IMR-90 (cell line): ENCODE measurements around the gene ELFN2. TPM values are rescaled to one million over a fixed set of nuclear protein-coding genes. Genes with fewer than 3 reads are reported as not detected.
"Not testable (repeated sequence)": the region's sequence is repeated elsewhere in the genome, so short reads cannot be mapped to it uniquely, and the experiment has no call there.

Experiments
- ATAC-seq: fragments of 200-7000 bp; cut with Tn5 transposase; 2 replicates; pipeline ENCODE4 v1.9.1; 2020; ENCODE audit warnings: low read depth, mild to moderate bottlenecking, moderate library complexity
- BruUV-seq: library from RNA; stranded (reverse); fragments of 400-500 nt; replicated peaks from 2 replicates; lab custom pipeline; 2021; lab: Mats Ljungman, UMichigan
- CTCF ChIA-PET: fragments of 300-600 bp; formaldehyde crosslinking; extraction: SDS; loops from one replicate; lab custom pipeline; 2021; ENCODE audit warnings: antibody characterized with exemption; lab: Yijun Ruan, JAX
- POLR2A ChIA-PET: fragments of 300-600 bp; sonication (Branson Sonifier 250); formaldehyde crosslinking; loops from one replicate; lab custom pipeline; 2022; ENCODE audit warnings: antibody characterized with exemption; ENCODE audit not compliant: unreplicated experiment; lab: Charles Lee
- DNase-seq: peaks from one replicate; pipeline ENCODE4 v3.0.0; 2013
- H2AFZ ChIP-seq: replicated peaks from 2 replicates; pipeline ENCODE3; 2013; ENCODE audit warnings: low read length, mild to moderate bottlenecking; ENCODE audit not compliant: poor library complexity
- H2AK5ac ChIP-seq: 2 replicates; pipeline ENCODE4 v1.6.1; 2013; ENCODE audit warnings: low read depth, low read length, inconsistent platforms
- H2AK9ac ChIP-seq: replicated peaks from 2 replicates; pipeline ENCODE3; 2013; ENCODE audit warnings: mild to moderate bottlenecking, low read depth, low read length, moderate library complexity; ENCODE audit not compliant: poor library complexity
- H2BK120ac ChIP-seq: 2 replicates; pipeline ENCODE4 v1.6.1; 2013; ENCODE audit warnings: low read depth, low read length, inconsistent platforms
- H2BK15ac ChIP-seq: 3 replicates; pipeline ENCODE4 v1.6.1; 2013; ENCODE audit warnings: low read depth, low read length, inconsistent platforms
- H2BK20ac ChIP-seq: 2 replicates; pipeline ENCODE4 v1.6.1; 2013; ENCODE audit warnings: low read depth, mild to moderate bottlenecking, inconsistent platforms, low read length, moderate library complexity
- H2BK5ac ChIP-seq: 2 replicates; pipeline ENCODE4 v1.6.1; 2013; ENCODE audit warnings: mild to moderate bottlenecking, low read depth, low read length, inconsistent platforms; ENCODE audit not compliant: poor library complexity, severe bottlenecking
- H3K14ac ChIP-seq: replicated peaks from 2 replicates; pipeline ENCODE4 v1.6.1; 2013; ENCODE audit warnings: low read depth, low read length, inconsistent platforms
- H3K18ac ChIP-seq: 2 replicates; pipeline ENCODE4 v1.6.1; 2013; ENCODE audit warnings: low read depth, low read length, control low read depth
- H3K23ac ChIP-seq: 2 replicates; pipeline ENCODE4 v1.6.1; 2013; ENCODE audit warnings: low read depth, low read length, inconsistent platforms
- H3K27ac ChIP-seq: 2 replicates; pipeline ENCODE4 v1.5.1; 2013; ENCODE audit warnings: mild to moderate bottlenecking, control low read depth, low read length; ENCODE audit not compliant: insufficient read depth
- H3K27me3 ChIP-seq: 2 replicates; pipeline ENCODE4 v1.6.1; 2013; ENCODE audit warnings: low read length; ENCODE audit not compliant: control insufficient read depth, insufficient read depth
- H3K36me3 ChIP-seq: 2 replicates; pipeline ENCODE4 v1.6.1; 2013; ENCODE audit warnings: low read length, mixed read lengths; ENCODE audit not compliant: control insufficient read depth, insufficient read depth
- H3K4ac ChIP-seq: 2 replicates; pipeline ENCODE4 v1.6.1; 2013; ENCODE audit warnings: low read depth, low read length, inconsistent platforms
- H3K4me1 ChIP-seq: 2 replicates; pipeline ENCODE4 v1.6.1; 2013; ENCODE audit warnings: low read length, mixed read lengths; ENCODE audit not compliant: control insufficient read depth, insufficient read depth
- H3K4me2 ChIP-seq: 2 replicates; pipeline ENCODE4 v1.6.1; 2013; ENCODE audit warnings: low read depth, mild to moderate bottlenecking, control low read depth, low read length, moderate library complexity
- H3K4me3 ChIP-seq: 2 replicates; pipeline ENCODE4 v1.5.1; 2013; ENCODE audit warnings: low read depth, mild to moderate bottlenecking, control low read depth, low read length, moderate library complexity; ENCODE audit not compliant: insufficient read depth
- H3K56ac ChIP-seq: 2 replicates; pipeline ENCODE4 v1.6.1; 2013; ENCODE audit warnings: low read length, inconsistent platforms; ENCODE audit not compliant: insufficient read depth; ENCODE audit errors: extremely low read depth
- H3K79me1 ChIP-seq, 2 experiments: 2 replicates each; pipeline ENCODE4 v1.6.1; 2013; ENCODE audit warnings: low read length in 2 of 2, inconsistent platforms in 1 of 2, low read depth in 1 of 2
- H3K9ac ChIP-seq: 2 replicates; pipeline ENCODE4 v1.6.1; 2013; ENCODE audit warnings: low read depth, low read length, control low read depth
- H3K9me1 ChIP-seq: 2 replicates; pipeline ENCODE4 v1.6.1; 2013; ENCODE audit warnings: low read length, inconsistent platforms; ENCODE audit not compliant: insufficient read depth
- H3K9me3 ChIP-seq: 2 replicates; pipeline ENCODE4 v1.6.1; 2013; ENCODE audit warnings: low read length; ENCODE audit not compliant: control insufficient read depth, insufficient read depth
- H4K20me1 ChIP-seq: 2 replicates; pipeline ENCODE4 v1.6.1; 2013; ENCODE audit warnings: low read length, inconsistent platforms; ENCODE audit not compliant: insufficient read depth
- H4K5ac ChIP-seq: 2 replicates; pipeline ENCODE4 v1.6.1; 2013; ENCODE audit warnings: mild to moderate bottlenecking, low read depth, low read length, control low read depth
- H4K8ac ChIP-seq, 2 experiments: 2 replicates each; pipeline ENCODE4 v1.6.1; 2013; ENCODE audit warnings: low read depth in 2 of 2, low read length in 2 of 2, control low read depth in 1 of 2, inconsistent platforms in 1 of 2
- H4K91ac ChIP-seq: 2 replicates; pipeline ENCODE4 v1.6.1; 2013; ENCODE audit warnings: low read depth, low read length, inconsistent platforms; ENCODE audit not compliant: insufficient read depth
- WGBS, 2 experiments: methylation state at CpG; one replicate each; pipeline versions ENCODE4 v1.1.5 to v1.1.7; 2013; ENCODE audit warnings: missing lambda C conversion rate in 2 of 2; ENCODE audit not compliant: insufficient read length in 1 of 2; ENCODE audit errors: extremely low coverage in 2 of 2; 5-methylcytosine and 5-hydroxymethylcytosine counted together
- dilution Hi-C: fragments of 300-500 bp; cut with HindIII; formaldehyde crosslinking; loops from one replicate; pipeline ENCODE4 v1.14.3; 2018; ENCODE audit warnings: low sequenced_read_pairs; ENCODE audit not compliant: unreplicated experiment
- in situ Hi-C: fragments of 300-500 bp; cut with MboI; formaldehyde crosslinking; loops from 3 replicates; pipeline ENCODE4 v1.14.3; 2019; ENCODE audit warnings: low sequenced_read_pairs, inconsistent platforms, mixed read lengths
- intact Hi-C: fragments of 100-400 bp; cut with micrococcal nuclease; formaldehyde crosslinking; loops from 2 replicates; pipeline ENCODE4 v1.10.0; 2022
- polyA plus RNA-seq, 3 experiments: library from polyadenylated mRNA; depleted of rRNA; stranded (reverse); fragments of >200 nt; gene quantifications; 2 replicates each; pipeline ENCODE4 v1.2.3, GENCODE V29; 2012; ENCODE audit warnings: low replicate concordance in 1 of 3
- total RNA-seq: library from RNA; depleted of rRNA; stranded (reverse); fragments of >200 nt; gene quantifications from 2 replicates; pipeline ENCODE4 v1.2.3, GENCODE V29; 2012

Gene ELFN2
- total and polyA plus RNA-seq, 2 of the 4 experiments (the other 2 are of a cell fraction): 0.72 to 5.0 TPM

DNA sequence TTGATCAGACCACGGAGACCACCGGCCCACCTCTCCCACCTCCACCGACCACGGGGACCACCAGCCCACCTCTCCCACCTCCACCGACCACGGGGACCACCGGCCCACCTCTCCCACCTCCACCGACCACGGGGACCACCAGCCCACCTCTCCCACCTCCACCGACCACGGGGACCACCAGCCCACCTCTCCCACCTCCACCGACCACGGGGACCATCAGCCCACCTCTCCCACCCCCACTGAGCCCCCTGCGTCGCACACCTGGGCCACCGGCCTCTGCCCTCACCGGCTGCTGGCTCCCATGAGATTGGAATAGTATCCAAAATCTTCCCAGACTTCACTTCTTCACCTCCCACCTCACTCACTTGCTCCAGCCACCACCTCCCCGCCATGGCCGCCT is 27.8 kb downstream of the ELFN2 start:
- H2BK5ac ChIP-seq, H3K56ac ChIP-seq, H3K9me1 ChIP-seq, H3K79me1 ChIP-seq, H3K4me3 ChIP-seq, H3K23ac ChIP-seq, H2AFZ ChIP-seq, H3K27me3 ChIP-seq, CTCF ChIA-PET, DNase-seq, H3K27ac ChIP-seq, intact Hi-C loops, H3K36me3 ChIP-seq, H4K5ac ChIP-seq, H2BK120ac ChIP-seq, dilution Hi-C loops, H4K91ac ChIP-seq, in situ Hi-C loops, H2BK20ac ChIP-seq, BruUV-seq, H2BK15ac ChIP-seq, H3K4me2 ChIP-seq, H3K14ac ChIP-seq, H2AK5ac ChIP-seq, H3K4ac ChIP-seq, POLR2A ChIA-PET, H2AK9ac ChIP-seq, H3K9ac ChIP-seq, H4K8ac ChIP-seq, H3K18ac ChIP-seq, H3K9me3 ChIP-seq, H3K4me1 ChIP-seq, ATAC-seq: not testable (repeated sequence)
- H4K20me1 ChIP-seq: peaks cover 16% of the 10 kb centered on the region; the same call in 1 of the 2 replicates
- no CpG with 5 or more reads among the region's 19 CpGs for WGBS, 2 experiments
